Thoracic aorta (tissue), 2 donors: ENCODE data around the gene FXYD7. TPM values are rescaled to one million over a fixed set of nuclear protein-coding genes. Genes with fewer than 3 reads are reported as not detected.

Experiments used
- ATAC-seq: fragments of 150-250 bp; one replicate; pipeline ENCODE4 v1.8.0; 2017; ENCODE audit warnings: low read depth; ENCODE audit not compliant: insufficient number of reproducible peaks, low FRiP score
- DNase-seq: peaks from one replicate; pipeline ENCODE4 v3.0.0-alpha.2; 2020; ENCODE audit warnings: low spot score
- H3K27ac ChIP-seq, 2 donors: fragments of 200-600 bp; sonication (generic); 1 replicate in 1 of 2; 2 replicates in 1 of 2; pipeline ENCODE4 v1.5.1; 2016; ENCODE audit warnings: mild to moderate bottlenecking in 2 of 2, moderate library complexity in 2 of 2
- H3K27me3 ChIP-seq: fragments of 200-600 bp; sonication (generic); replicated peaks from 2 replicates; pipeline ENCODE4 v1.6.0; 2016; ENCODE audit warnings: mild to moderate bottlenecking; ENCODE audit not compliant: insufficient read depth
- H3K36me3 ChIP-seq: fragments of 200-600 bp; sonication (generic); one replicate; pipeline ENCODE4 v1.5.1; 2016
- H3K4me1 ChIP-seq, 2 donors: fragments of 200-600 bp; sonication (generic); 1 replicate in 1 of 2; 2 replicates in 1 of 2; pipeline versions ENCODE4 v1.5.1 to v1.6.0; 2016; ENCODE audit warnings: low read depth in 2 of 2, mild to moderate bottlenecking in 1 of 2; ENCODE audit not compliant: control insufficient read depth in 1 of 2
- H3K4me3 ChIP-seq: fragments of 200-600 bp; sonication (generic); 2 replicates; pipeline ENCODE4 v1.5.1; 2016; ENCODE audit warnings: mild to moderate bottlenecking
- H3K9me3 ChIP-seq: fragments of 200-600 bp; sonication (generic); 2 replicates; pipeline ENCODE4 v1.5.1; 2016
- CTCF ChIP-seq: fragments of 200-600 bp; sonication (generic); IDR thresholded peaks from one replicate; pipeline ENCODE4 v1.5.1; 2019; ENCODE audit warnings: antibody characterized with exemption
- total RNA-seq, 2 donors: library from RNA; depleted of rRNA; stranded (reverse); fragments of >200 nt; gene quantifications; one replicate each; pipeline versions ENCODE4 v1.1.0 to v1.2.3, GENCODE V29; 2016

The FXYD7 gene
- total RNA-seq, 2 donors from 2014 or later: not detected

DNA sequence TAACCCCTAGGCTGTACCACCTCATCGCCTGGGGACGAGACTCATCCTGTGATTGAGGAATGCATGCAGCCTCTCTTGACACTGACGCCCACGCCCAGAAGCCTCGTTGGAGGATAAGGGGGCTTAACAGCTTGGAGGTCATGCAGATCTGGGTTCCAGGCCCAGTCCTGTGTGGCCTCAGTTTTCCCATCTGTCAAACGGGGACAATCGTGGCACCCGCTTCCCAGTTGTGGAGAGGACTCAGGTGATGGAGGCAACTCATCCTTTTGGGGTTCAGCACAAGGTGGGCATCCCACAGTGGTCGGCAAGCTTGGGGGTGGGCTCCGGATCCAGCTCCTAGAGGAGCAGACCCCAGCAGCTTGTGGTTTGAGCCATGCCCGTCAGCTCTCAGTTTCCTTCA is 6.8 kb upstream of the FXYD7 start:
- TF ChIP-seq CTCF: no peak
- Histone ChIP-seq H3K36me3 (no peaks in the 10 kb centered on the region), H3K4me1 (peaks cover 12 to 40% of the 10 kb centered on the region in 2 donors), H3K27ac (no peak overlapping the region), H3K9me3 (no peaks in the 10 kb centered on the region), H3K27me3 (no peaks in the 10 kb centered on the region), H3K4me3 (no peak overlapping the region)
- DNase-seq (no peak), ATAC-seq (no peak)

DNA sequence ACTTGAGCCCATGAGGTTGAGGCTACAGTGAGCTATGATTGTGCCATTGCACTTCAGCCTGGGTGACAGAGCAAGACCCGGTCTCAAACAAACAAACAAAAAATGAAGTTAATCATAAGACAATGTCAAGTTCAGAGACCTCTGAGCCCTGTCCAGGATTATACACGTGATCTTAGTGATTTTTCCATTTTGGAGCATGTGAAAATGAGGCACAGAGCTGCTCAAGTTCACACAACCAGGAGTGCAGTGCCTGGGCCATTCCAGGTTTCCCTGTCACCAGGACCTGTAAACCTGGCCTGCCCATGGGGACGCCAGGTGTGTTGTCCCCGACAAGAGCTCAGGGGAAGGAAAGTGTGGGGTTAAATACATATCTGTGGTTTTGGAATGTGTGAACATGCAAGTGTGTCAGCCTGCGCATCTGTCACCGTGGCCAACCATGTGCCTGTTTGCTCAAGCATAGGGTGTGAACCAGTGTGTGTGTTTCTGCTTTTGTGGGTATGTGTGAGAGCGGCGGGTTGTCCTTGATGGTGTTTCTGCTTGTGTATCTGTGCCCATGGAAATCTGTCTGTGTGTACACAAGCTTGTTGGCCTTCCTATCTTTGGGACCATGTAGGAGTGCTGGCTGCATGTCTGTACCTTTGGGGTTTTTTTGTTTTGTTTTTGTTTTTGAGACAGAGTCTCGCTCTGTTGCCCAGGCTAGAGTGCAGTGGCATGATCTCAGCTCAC is 5.9 kb upstream of the FXYD7 start:
- no peak overlapping the region for H3K27ac ChIP-seq
- H3K27me3 ChIP-seq: no peaks in the 10 kb centered on the region
- no peak for ATAC-seq
- no peaks in the 10 kb centered on the region for H3K9me3 ChIP-seq
- no peak overlapping the region for H3K4me3 ChIP-seq
- no peak for TF ChIP-seq CTCF
- H3K4me1 ChIP-seq: peaks cover 15 to 46% of the 10 kb centered on the region in 2 donors
- no peaks in the 10 kb centered on the region for H3K36me3 ChIP-seq
- no peak for DNase-seq

DNA sequence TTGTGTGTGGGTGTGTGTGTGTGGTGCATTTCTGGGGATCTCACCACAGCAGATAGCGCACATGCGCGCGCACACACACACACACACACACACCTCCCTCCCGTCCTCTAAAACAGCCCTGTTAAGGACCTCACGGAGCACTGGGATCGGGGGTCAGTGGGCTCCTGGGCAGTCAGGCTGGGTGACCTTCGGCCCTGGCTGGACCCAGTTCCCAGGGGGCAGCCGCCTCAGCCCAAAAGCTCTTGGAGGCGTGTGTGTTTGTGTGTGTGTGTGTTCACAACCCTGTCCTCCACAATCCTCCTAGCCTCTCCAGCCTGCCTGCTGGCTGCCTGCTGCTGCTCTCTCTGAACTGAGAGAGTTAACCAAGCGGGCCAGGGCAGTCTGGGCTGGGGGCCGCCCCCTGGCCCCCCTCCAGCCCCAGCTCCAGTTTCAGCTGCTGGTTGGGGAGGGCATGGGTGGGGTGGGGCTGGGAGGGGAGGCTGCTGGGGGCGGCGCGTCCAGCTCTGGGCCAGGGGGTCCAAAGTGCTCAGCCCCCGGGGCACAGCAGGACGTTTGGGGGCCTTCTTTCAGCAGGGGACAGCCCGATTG is 4.7 kb upstream of the FXYD7 start, which contains the start of gene FXYD1:
Gene FXYD1, plus strand, starts transcription at position 520 of the 588 bp plus-strand sequence. CDS start 1,256 bp downstream, outside the sequence.
- Histone ChIP-seq H3K9me3 (no peaks in the 10 kb centered on the region), H3K27ac (peak within 1 kb of the TSS; percentile 84 to 95), H3K4me3 (peak within 1 kb of the TSS; percentile 69), H3K4me1 (peaks cover 19 to 52% of the 10 kb centered on the region in 2 donors), H3K27me3 (no peaks in the 10 kb centered on the region), H3K36me3 (no peaks in the 10 kb centered on the region)
- ATAC-seq: no peak
- TF ChIP-seq CTCF: no peak
- DNase-seq: no peak

DNA sequence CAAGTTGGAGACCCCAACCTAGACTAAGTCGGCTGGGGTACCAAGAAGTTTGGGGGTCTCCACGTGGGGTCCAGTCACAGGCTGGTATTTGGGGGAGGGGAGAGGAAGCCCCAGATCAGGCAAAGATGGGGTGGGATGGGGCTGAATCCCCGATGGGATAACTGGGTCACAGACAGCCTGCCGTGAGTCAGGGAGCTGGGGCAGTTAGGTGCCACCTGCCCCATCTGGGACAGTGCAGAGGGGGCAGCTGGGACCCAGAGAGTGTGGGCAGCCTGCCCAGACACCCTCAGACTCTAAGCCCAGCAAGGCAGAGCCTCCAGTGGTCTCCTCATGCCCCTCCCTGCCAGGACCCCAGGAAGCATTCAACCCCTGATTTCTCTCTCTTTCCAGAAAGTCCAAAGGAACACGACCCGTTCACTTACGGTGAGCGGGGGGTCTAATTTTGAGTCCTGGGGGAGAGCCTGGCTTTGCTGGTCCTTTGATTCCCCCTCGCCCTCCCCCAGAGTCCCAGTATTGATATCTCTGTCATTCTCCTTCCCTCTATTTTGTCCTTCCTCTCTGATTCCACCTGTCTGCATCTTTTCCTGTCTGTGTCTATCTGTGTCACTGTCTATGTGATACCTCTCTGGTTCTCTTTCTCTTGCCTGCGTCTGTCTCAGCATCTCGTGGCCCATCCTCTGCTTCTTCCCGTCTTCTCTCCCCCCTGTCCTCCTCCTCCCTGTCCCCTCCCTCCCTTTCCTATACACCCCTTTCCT is 2.7 kb upstream of the FXYD7 start:
- DNase-seq (no peak), ATAC-seq (no peak)
- Histone ChIP-seq H3K9me3 (no peaks in the 10 kb centered on the region), H3K36me3 (no peaks in the 10 kb centered on the region), H3K27ac (peak overlapping the region; percentile 84 to 95), H3K27me3 (no peaks in the 10 kb centered on the region), H3K4me3 (peak overlapping the region; percentile 69), H3K4me1 (peaks cover 19 to 38% of the 10 kb centered on the region in 2 donors)
- no peak for TF ChIP-seq CTCF
